Measurements from ENCODE around the gene PLEKHF1. TPM values are rescaled to one million over a fixed set of nuclear protein-coding genes. Genes with fewer than 3 reads are reported as not detected.

The PLEKHF1 gene
- total and polyA plus RNA-seq, 2 of the 8 experiments (the other 6 are each of a cell fraction or from before 2014, with no cell fraction given) = 11.1 to 18.4 TPM

DNA sequence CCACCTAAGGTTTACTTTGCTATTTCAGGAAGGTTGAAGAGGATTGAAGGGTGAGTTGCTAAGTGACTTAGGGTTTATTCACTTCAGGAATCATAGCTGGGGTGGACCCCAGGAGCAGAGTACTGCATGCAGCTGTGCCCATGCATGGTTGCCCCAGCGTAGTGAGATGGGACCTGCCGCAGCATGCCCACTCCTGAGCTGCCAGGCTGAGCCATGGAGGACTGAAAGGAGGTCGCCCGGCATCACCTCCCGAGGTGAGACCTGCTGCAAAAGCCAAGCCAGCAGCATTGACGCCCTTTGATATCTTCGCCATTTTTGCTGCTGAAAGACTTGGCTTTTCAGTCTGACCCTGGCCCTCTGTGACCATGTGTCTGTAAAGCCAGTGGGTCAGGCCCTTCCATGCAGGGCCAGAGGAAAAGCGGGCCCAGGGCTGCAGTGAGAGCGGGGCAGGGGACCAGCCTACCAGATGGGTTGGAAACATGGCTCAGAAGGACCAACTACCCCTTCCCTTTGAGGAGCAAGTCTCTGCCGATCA, 49.3 kb upstream of the PLEKHF1 start:
- Histone ChIP-seq H2BK12ac (ENCODE audit: low read depth, low read length) (no peak overlapping the region), H2AK5ac (ENCODE audit: low read depth, low read length) (no peak overlapping the region), H2BK5ac (ENCODE audit: low read depth, low read length) (no peak overlapping the region), H4K8ac (ENCODE audit: extremely low read depth, insufficient read depth, low read length) (no peak overlapping the region), H3K14ac (ENCODE audit: insufficient read length) (no peak overlapping the region), H2AFZ (ENCODE audit: low read length) (no peak overlapping the region), H3K4me1 (replicated peaks in 1 of 4; ENCODE audit: control insufficient read depth in 3 of 4, insufficient read depth in 4 of 4, low read length in 3 of 4) (peaks cover 0 to 2% (median 0%) of the 10 kb centered on the region in 4 experiments; a peak in 1 of 7 replicates), H4K20me1 (replicated peaks in 1 of 2; ENCODE audit: control insufficient read depth in 1 of 2, insufficient read depth in 2 of 2, low read length in 2 of 2) (peaks cover 0 to 3% of the 10 kb centered on the region in 2 experiments), H3K9me3 (ENCODE audit: insufficient read depth in 2 of 2, low read depth in 1 of 2, low read length in 1 of 2) (no peaks in the 10 kb centered on the region), H3K18ac (ENCODE audit: extremely low read depth, low read length) (no peak overlapping the region), H4K91ac (replicated peaks; ENCODE audit: insufficient read length, low read length) (no peak overlapping the region), H2BK120ac (replicated peaks; ENCODE audit: low read depth, low read length) (no peak overlapping the region), H3K23ac (ENCODE audit: insufficient read length) (no peak overlapping the region), H3K56ac (replicated peaks; ENCODE audit: insufficient read length, low read depth, low read length) (no peak overlapping the region), H4K5ac (ENCODE audit: insufficient read length, low read depth, low read length) (no peak overlapping the region), H3K79me1 (ENCODE audit: low read depth, low read length) (no peaks in the 10 kb centered on the region), H3K4me3 (ENCODE audit: extremely low read depth in 1 of 4, insufficient read depth in 2 of 4, low read depth in 3 of 4, low read length in 4 of 4) (no peak overlapping the region), H3K27ac (ENCODE audit: low read depth, low read length) (no peak overlapping the region), H2BK15ac (ENCODE audit: low read length) (no peak overlapping the region), H3K36me3 (ENCODE audit: control insufficient read depth in 2 of 4, insufficient read depth in 4 of 4, low read length in 3 of 4) (peaks cover 6 to 23% (median 16%) of the 10 kb centered on the region in 4 experiments; a peak in 7 of 8 replicates), H3K4me2 (ENCODE audit: insufficient read depth in 1 of 2, low read depth in 2 of 2, low read length in 2 of 2) (no peak overlapping the region), H2BK20ac (ENCODE audit: low read length) (no peak overlapping the region), H3K4ac (replicated peaks; ENCODE audit: insufficient read length, low read depth, low read length) (no peak overlapping the region), H3K79me2 (ENCODE audit: control insufficient read depth in 1 of 2, insufficient read depth in 2 of 2, low read length in 2 of 2) (no peaks in the 10 kb centered on the region), H3K27me3 (replicated peaks in 1 of 4; ENCODE audit: control insufficient read depth in 3 of 4, extremely low read depth in 1 of 4, insufficient read depth in 3 of 4, low read length in 3 of 4) (no peaks in the 10 kb centered on the region; a peak in 1 of 7 replicates), H3K23me2 (ENCODE audit: low read depth, low read length) (no peaks in the 10 kb centered on the region), H3K9ac (replicated peaks in 1 of 4; ENCODE audit: extremely low read depth in 1 of 4, low read depth in 3 of 4, low read length in 3 of 4) (no peak overlapping the region)
- 92% methylated on average over 10 of the region's 10 CpGs; no CpG with 5 or more reads in 1 of the 2 experiments for WGBS, 2 experiments (ENCODE audit: extremely low coverage in 1 of 2, insufficient coverage in 1 of 2, insufficient read length in 1 of 2, insufficient replicate concordance in 2 of 2, low coverage in 1 of 2, low lambda C conversion rate in 2 of 2, missing lambda C conversion rate in 1 of 2)
- FAIRE-seq (no peak), DNase-seq (ENCODE audit: low read depth in 1 of 2, low spot score in 2 of 2) (no peak)
- POLR2A ChIA-PET (ENCODE audit: partially characterized antibody) = interaction anchor here (1.5 to 2.2 kb wide), 2 partner anchors 10 kb away, joined by 4 to 8 read pairs; partner anchors contain the start of gene POP4
- no peak for TF ChIP-seq MAFK (IDR thresholded peaks at IDR 0.05; ENCODE audit: low read depth, low read length)
- no peak for TF ChIP-seq RXRA (IDR thresholded peaks at IDR 0.05; ENCODE audit: insufficient read depth, low read depth, low read length)
- no peak for TF ChIP-seq TCF12 (IDR thresholded peaks at IDR 0.05; ENCODE audit: low read depth, low read length)
- no peak for TF ChIP-seq FOSL1 (IDR thresholded peaks at IDR 0.05; ENCODE audit: insufficient read depth, low read depth, low read length)
- no peak for TF ChIP-seq CHD1 (IDR thresholded peaks at IDR 0.05; ENCODE audit: low read depth, low read length)
- TF ChIP-seq, protein P1, sequence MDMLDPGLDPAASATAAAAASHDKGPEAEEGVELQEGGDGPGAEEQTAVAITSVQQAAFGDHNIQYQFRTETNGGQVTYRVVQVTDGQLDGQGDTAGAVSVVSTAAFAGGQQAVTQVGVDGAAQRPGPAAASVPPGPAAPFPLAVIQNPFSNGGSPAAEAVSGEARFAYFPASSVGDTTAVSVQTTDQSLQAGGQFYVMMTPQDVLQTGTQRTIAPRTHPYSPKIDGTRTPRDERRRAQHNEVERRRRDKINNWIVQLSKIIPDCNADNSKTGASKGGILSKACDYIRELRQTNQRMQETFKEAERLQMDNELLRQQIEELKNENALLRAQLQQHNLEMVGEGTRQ (IDR thresholded peaks at IDR 0.05; ENCODE audit: low read length) = no peak
- TF ChIP-seq RAD21 (IDR thresholded peaks at IDR 0.05 in 1 of 2, conservative IDR thresholded peaks at IDR 0.05 in 1 of 2; ENCODE audit: low read depth in 2 of 2, low read length in 2 of 2) = no peak
- TF ChIP-seq SRF (IDR thresholded peaks at IDR 0.05; ENCODE audit: low read depth, low read length) = no peak
- TF ChIP-seq JUND (IDR thresholded peaks at IDR 0.05; ENCODE audit: low read length) = no peak
- no peak for TF ChIP-seq SIRT6 (IDR thresholded peaks at IDR 0.05; ENCODE audit: low read length)
- no peak for TF ChIP-seq CBX8 (IDR thresholded peaks at IDR 0.05; ENCODE audit: borderline replicate concordance, low read depth, low read length)
- TF ChIP-seq TAF7 (optimal IDR thresholded peaks at IDR 0.05; ENCODE audit: borderline replicate concordance, low read depth, low read length) = no peak
- TF ChIP-seq JUN (IDR thresholded peaks at IDR 0.05; ENCODE audit: low read depth, low read length) = no peak
- CTCF ChIA-PET (ENCODE audit: partially characterized antibody) = interaction anchor here (0.6 to 12.2 kb wide), 5 partner anchors 6 to 129 kb away, joined by 3 to 109 read pairs (median 4); partner anchors contain the start of gene POP4

Measured in H1 (cell line).